ENCODE data around the gene FOXO1.

DNA sequence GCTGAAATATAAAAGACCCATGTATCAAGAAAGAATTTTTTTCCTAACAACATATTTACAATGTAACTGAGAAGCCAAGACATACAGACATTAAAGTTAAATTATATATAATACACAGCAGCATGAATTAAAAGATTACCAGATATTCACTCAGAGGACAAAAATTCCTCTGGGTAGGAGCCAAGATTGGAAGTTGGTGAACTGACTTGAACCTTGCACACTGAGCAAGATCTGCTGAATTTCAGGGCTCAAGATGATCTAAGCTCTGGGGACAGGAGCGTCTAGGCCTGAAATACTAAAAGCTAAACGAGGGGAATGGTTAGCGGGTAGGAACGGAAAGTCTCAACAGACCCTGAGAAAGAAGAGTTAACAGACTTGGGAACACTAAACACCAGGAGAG lies 8.5 kb downstream of the FOXO1 start:
- TF ChIP-seq, protein P1, sequence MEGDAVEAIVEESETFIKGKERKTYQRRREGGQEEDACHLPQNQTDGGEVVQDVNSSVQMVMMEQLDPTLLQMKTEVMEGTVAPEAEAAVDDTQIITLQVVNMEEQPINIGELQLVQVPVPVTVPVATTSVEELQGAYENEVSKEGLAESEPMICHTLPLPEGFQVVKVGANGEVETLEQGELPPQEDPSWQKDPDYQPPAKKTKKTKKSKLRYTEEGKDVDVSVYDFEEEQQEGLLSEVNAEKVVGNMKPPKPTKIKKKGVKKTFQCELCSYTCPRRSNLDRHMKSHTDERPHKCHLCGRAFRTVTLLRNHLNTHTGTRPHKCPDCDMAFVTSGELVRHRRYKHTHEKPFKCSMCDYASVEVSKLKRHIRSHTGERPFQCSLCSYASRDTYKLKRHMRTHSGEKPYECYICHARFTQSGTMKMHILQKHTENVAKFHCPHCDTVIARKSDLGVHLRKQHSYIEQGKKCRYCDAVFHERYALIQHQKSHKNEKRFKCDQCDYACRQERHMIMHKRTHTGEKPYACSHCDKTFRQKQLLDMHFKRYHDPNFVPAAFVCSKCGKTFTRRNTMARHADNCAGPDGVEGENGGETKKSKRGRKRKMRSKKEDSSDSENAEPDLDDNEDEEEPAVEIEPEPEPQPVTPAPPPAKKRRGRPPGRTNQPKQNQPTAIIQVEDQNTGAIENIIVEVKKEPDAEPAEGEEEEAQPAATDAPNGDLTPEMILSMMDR (IDR thresholded peaks at IDR 0.05; ENCODE audit: low read depth, low read length, poor library complexity, severe bottlenecking) = no peak
- TF ChIP-seq EZH2phosphoT487 (IDR thresholded peaks at IDR 0.05; ENCODE audit: borderline replicate concordance, low read length) = no peak
